GM19238 (cell line): ENCODE data around the gene KCNQ2.

Source experiments
- DNase-seq: peaks from one replicate; pipeline ENCODE4 v3.0.0; 2011; ENCODE audit warnings: low spot score; ENCODE audit not compliant: insufficient read length

KCNQ2 gene

DNA sequence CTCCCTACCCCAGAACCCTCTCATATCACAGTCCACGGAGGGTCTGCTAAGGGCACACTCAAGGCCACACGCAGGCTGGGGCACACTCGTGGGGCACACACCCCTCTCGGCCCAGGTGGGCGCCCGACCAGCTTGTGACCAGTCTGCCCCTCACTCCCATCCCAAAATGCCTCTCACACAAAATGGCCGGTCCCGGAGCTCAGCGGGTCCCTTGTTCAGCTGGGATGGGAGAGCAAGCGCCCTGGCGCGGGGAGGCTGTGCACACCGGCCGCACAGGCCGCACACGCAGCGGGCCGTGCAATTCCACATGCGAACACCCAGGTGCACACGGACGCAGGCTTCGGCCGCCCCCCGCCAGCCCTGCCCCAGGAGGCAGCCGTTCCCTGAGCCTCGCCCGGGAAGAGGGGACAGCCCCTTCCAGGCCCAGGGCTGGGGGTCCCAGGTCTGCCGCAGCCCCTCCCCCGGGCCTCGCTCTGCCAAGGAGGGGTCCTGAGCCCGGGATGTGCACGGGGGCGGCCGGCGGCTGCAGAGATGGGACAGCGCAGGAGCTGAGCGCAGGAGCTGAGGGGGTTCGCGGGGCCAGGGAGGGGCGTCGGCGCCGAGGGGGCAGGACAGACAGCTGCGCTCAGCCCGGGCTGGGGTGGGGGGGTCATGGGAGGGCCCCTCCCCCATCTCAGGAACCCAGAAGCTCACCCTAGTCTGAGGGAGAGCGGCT lies 1.3 kb downstream of the KCNQ2 start:
- DNase-seq: no peak

- no peak for DNase-seq
Observed at GRCh38 chr20:63470410-63470809, 2.0 kb downstream of the KCNQ2 start.

DNA sequence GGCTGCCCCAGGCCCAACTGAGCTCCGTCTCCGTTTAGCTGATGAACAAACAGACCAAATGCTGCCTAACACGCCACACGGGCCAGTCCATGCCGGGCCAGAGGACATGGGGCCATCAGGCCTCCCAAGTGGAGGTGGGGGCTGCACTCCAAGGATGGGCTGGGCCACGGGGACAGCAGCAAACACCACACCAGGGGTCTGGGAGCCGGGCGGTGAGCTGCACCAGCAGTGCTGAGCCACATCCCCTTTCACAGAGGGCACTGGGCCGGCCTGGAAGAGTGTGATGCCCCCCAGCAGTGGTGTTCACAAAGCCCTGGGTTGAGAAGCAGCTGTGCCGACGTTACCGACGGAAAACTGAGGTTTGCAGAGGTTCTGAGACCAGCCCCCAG lies 2.7 kb downstream of the KCNQ2 start:
- no peak for DNase-seq

DNA sequence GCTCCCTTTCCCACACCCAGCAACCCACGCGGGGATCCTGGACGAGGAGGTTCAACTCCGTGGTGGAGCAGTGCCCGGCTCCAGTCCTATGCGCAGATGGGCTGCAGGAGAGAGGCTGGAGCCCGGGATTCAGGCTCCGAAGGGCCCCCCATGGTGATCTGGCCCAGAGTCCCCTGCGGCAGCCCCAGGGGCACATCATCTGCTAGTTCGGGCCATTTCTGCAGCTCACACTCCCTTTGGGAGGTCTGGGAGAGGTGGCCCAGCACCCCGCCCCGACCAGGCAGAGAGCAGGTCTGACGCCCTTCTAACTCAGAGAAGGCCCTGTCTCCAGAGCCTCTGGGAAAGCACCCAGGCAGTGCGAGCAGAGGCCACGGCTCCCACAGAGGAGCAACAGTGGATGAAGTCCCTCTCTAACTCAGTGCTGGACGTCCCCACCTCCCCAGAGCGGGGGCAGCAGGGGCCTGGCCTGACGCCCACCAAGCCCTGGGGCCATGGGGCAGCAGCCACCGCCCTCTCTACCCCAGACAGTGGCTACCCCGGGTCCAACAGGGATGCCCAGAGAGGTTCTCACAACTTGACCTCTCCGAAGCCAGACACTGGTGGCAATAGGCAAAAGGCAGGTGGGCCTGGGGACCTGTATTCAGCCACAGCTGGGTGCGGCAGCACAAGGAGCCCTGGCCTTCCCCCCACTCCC lies 3.3 kb downstream of the KCNQ2 start:
- DNase-seq: no peak

DNA sequence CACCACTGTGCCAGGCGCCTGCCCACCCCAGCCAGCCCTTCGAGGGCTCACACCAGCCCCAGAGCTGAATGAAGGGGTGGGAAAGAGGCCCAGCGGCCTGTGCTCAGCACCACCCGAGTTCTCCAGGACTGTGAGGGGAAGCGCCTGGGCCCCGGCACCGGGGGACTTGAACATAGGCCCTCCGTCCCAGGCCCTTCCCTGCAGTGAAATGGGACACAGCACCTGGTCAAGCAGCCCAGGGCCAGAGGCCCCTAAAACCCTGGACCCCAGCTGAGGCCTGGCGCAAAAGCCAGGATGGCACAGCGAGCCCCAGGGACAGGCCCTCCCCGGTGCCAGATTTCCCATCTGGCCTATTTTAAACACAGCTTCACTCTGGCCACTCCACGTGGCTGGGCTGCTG lies 4.0 kb downstream of the KCNQ2 start:
- DNase-seq: no peak

DNA sequence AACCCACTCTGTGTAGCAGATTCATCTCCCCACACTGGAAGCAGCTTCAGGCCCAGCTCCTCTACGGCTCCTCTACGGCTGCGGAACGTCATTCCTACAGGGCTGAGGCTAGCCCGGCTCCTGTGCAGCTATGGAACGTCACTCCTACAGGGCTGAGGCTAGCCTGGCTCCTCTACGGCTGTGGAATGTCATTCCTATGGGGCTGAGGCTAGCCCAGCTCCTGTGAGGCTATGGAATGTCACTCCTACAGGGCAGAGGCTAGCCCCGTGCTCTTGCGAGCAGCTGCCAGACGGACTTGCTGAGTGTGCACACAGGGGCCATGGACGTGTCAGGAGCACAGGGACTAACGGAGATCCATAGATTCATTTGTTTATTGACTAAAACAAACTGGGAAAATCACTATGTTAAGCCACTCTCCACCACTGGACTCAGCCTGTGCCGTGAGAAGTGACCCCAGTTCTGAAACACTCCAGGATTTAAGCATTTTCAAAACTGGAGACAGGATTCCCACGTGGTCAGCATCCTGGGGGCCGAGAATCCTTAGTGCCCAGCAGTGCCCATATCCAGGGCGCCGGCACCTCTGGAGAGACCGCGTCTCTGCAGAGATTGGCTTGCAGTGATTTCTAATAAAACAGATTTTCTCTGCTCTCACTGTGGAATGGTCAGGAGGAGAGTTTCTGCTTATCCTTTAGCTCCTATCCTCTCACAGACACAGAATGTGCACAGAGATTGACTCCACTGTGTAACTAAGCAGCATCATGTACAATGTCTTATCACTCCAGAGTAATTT lies 5.0 kb downstream of the KCNQ2 start:
- DNase-seq: no peak

- no peak for DNase-seq
Observed at GRCh38 chr20:63466861-63467260, 5.6 kb downstream of the KCNQ2 start.

GRCh38 chr20:63466250-63466825 lies 6.1 kb downstream of the KCNQ2 start:
- DNase-seq: no peak

GRCh38 chr20:63465380-63466249 lies 6.8 kb downstream of the KCNQ2 start:
- DNase-seq: no peak

- DNase-seq: no peak
Observed at GRCh38 chr20:63464289-63464635, 8.2 kb downstream of the KCNQ2 start.

- DNase-seq: no peak
Observed at GRCh38 chr20:63463400-63464288, 8.8 kb downstream of the KCNQ2 start.

GRCh38 chr20:63462244-63462643 lies 10.2 kb downstream of the KCNQ2 start:
- no peak for DNase-seq

GRCh38 chr20:63461104-63461763 lies 11.2 kb downstream of the KCNQ2 start:
- no peak for DNase-seq

DNA sequence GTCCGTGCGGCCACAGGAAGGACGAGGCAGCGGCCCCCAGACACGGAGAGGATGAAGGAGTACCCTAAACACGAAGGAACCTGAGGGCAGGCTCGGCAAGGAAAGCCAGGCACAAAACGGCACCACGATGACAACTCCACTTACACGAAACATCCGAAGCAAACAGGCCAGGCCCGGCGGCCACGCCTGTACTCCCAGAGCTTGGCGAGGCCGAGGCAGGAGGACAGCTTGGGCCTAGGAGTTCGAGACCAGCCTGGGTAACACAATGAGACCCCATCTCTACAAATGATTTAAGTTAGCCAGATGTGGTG lies 13.4 kb downstream of the KCNQ2 start:
- DNase-seq: no peak

DNA sequence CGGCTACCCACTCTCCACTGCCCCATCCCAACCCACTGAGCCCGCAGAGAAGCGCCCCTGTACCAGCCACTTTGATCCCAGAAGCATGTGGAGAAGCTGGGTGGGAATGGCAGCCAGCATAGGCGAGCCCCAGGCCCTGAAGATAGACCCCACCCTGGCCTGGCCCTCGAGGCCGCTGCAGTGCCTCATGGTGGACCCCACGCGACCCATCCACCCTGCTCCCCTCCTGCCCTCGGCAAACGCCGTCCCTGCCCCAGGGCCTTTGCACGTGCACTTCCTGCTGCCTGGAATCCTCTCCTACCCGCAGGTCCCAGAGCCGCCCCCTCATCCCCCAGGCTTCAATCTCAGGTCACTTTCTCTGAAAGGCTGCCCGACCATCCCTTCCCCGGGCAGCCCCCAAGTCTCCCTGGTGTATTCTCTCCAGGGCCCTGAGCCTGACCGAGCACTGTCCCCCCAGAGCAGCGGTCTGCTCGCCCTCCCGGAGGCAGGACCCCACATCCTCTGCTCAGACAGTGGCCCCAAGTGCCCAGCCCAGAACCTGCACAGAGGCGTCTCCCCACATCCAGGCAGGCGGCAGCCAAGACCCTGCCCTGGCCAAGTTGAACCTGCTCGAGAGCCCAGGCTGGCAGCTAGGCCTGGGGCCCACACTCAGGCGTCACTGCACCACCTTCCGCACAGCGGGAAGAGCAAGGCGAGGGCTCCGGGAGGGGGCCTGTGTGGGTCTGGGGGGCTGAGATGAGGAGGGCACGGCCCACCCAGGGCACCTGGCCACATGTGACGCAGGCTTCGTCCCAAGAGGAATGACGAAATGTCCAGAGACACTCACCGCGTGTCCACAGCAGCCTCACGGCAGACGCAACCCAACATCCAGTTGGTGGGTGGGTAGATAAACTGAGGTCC lies 14.0 kb downstream of the KCNQ2 start:
- no peak for DNase-seq

- no peak for DNase-seq
Observed at GRCh38 chr20:63457737-63458136, 14.7 kb downstream of the KCNQ2 start.

- no peak for DNase-seq
Observed at GRCh38 chr20:63456429-63457284, 15.8 kb downstream of the KCNQ2 start.

- no peak for DNase-seq
Observed at GRCh38 chr20:63455568-63455859, 16.9 kb downstream of the KCNQ2 start.
